NOMO-1 treated with dmso at 0.1 percent for 144 hours (cell line): ENCODE results near the gene GPR143.

ENCODE experiments used
- DNase-seq: peaks from one replicate; lab custom pipeline; 2025; ENCODE audit not compliant: unreplicated experiment; lab: John Stamatoyannopoulos, UW

GPR143 gene

DNA sequence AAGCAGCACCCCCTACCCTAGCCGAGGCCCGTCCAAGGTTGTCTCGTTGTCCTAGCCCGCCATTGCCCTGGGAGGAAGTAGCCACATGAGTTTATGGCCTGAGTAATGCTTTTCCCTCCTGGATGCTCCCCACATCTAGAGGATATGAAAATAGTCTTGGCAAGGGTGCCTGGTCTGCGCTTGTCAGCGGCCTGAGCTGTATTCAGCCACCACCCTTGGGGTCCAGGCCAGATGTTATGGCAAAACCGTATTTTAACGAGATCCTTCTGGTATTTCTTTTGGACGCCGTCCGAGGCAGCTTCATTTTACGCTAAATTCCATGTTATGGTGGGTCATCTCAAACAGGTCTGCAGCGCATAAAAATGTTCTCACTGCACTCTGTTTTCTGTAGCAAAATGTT lies 89.3 kb downstream of the GPR143 start:
- no peak for DNase-seq
